ENCODE results near the gene LAMA2.

LAMA2 gene

DNA sequence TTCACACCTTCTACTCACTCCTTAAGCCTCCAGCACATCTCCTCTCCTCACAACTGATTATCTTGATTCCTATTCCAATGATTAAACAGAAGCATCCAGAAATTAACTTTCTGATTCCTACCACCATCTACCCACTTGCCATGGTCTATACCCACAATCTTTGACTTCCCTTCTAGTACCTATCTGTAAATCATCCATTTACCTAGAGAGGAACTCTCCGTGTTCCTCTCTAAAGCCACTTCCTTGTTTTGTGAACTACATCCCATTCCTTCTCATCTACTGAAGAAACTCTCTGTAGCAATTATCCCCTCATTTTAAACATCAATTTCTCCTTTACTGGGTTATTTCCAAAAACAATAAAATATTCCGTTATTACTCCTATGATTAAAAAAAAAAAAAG is 659.8 kb downstream of the LAMA2 start:
- Histone ChIP-seq H3K4me1 (ENCODE audit: low read length) (no peaks in the 10 kb centered on the region), H3K9ac (ENCODE audit: low read length) (no peak overlapping the region), H3K9me2 (replicated peaks; ENCODE audit: insufficient read depth, low read length) (no peaks in the 10 kb centered on the region), H3K27ac (ENCODE audit: low read length) (no peak overlapping the region), H3F3A (ENCODE audit: insufficient read depth, low read length) (no peaks in the 10 kb centered on the region), H3K4me3 (ENCODE audit: low read length) (no peak overlapping the region), H3K9me3 (replicated peaks; ENCODE audit: insufficient read depth, low read length) (no peaks in the 10 kb centered on the region), H4K20me1 (ENCODE audit: insufficient read depth, low read length) (no peaks in the 10 kb centered on the region), H3K4me2 (ENCODE audit: low read depth, low read length) (no peak overlapping the region), H3K79me2 (ENCODE audit: low read length) (no peaks in the 10 kb centered on the region), H3K36me3 (replicated peaks; ENCODE audit: insufficient read depth, low read length) (no peaks in the 10 kb centered on the region), H3K27me3 (replicated peaks; ENCODE audit: insufficient read depth, low read length) (no peaks in the 10 kb centered on the region), H2AFZ (ENCODE audit: low read length) (no peak overlapping the region)
- no peak for DNase-seq
- no peak for TF ChIP-seq CTCF (IDR thresholded peaks at IDR 0.05; ENCODE audit: low read length)
- no peak for TF ChIP-seq EZH2 (optimal IDR thresholded peaks at IDR 0.05; ENCODE audit: low read depth, low read length)
- no peak for TF ChIP-seq EZH2phosphoT487 (IDR thresholded peaks at IDR 0.05; ENCODE audit: low read length)

DNA sequence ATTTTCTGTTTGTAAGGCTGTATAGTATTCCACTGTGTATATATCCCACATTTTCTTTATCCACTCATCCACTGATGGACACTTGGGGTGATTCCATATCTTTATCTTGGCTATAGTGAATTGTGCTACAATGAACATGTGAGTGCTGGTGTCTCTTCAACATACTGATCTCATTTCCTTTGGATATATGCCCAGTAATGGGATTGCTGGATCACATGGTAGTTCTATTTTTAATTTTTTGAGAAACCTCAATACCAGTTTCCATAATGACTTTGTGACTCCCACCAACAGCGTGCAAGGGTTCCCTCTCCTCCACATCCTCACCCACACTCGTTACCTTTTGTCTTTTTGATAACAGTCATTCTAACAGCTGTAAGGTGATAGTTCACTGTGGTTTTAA is 661.0 kb downstream of the LAMA2 start:
- no peaks in the 10 kb centered on the region for H3K9me2 ChIP-seq (replicated peaks; ENCODE audit: insufficient read depth, low read length)
- no peak overlapping the region for H2AFZ ChIP-seq (ENCODE audit: low read length)
- DNase-seq = no peak
- no peaks in the 10 kb centered on the region for H3K9me3 ChIP-seq (replicated peaks; ENCODE audit: insufficient read depth, low read length)
- H4K20me1 ChIP-seq (ENCODE audit: insufficient read depth, low read length) = no peaks in the 10 kb centered on the region
- no peak for TF ChIP-seq CTCF (IDR thresholded peaks at IDR 0.05; ENCODE audit: low read length)
- TF ChIP-seq EZH2 (optimal IDR thresholded peaks at IDR 0.05; ENCODE audit: low read depth, low read length) = no peak
- TF ChIP-seq EZH2phosphoT487 (IDR thresholded peaks at IDR 0.05; ENCODE audit: low read length) = no peak
- no peaks in the 10 kb centered on the region for H3K79me2 ChIP-seq (ENCODE audit: low read length)
- H3K4me1 ChIP-seq (ENCODE audit: low read length) = no peaks in the 10 kb centered on the region
- no peaks in the 10 kb centered on the region for H3F3A ChIP-seq (ENCODE audit: insufficient read depth, low read length)
- no peak overlapping the region for H3K27ac ChIP-seq (ENCODE audit: low read length)
- no peaks in the 10 kb centered on the region for H3K36me3 ChIP-seq (replicated peaks; ENCODE audit: insufficient read depth, low read length)
- no peaks in the 10 kb centered on the region for H3K27me3 ChIP-seq (replicated peaks; ENCODE audit: insufficient read depth, low read length)
- no peak overlapping the region for H3K4me3 ChIP-seq (ENCODE audit: low read length)
- no peak overlapping the region for H3K4me2 ChIP-seq (ENCODE audit: low read depth, low read length)
- no peak overlapping the region for H3K9ac ChIP-seq (ENCODE audit: low read length)

DNA sequence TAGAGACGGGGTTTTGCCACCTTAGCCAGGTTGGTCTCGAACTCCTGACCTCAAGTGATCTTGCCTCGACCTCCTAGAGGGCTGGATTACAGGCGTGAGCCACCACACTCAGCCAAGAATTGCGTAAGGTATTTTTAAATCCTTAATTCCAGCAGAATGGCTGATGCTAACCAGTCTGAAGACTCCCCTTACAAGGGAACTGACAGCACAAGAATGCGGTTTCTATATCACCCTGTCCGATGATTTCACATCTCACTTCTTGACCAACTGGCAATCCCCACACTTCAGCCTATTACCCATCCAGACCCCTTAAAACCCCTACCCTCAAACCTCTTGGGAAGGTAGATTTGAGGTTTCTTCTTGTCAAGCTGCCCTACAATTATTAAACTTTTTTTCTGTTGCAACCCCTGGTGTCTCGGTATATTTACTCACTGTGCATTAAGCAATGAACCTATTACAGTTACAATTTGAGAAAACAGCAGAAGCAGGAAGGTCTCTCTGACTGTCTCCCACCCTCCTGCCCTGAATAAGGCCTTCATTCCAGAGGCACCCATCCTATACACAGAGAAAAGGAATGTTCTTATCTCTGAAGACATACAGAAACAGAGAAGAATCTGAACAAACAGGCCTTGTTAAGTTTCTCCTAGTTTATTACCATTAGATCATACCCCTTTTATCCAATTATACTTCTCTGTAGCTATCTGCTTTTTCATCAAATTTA is 662.1 kb downstream of the LAMA2 start:
- H3K27me3 ChIP-seq (replicated peaks; ENCODE audit: insufficient read depth, low read length) = no peaks in the 10 kb centered on the region
- H3K4me2 ChIP-seq (ENCODE audit: low read depth, low read length) = no peak overlapping the region
- no peaks in the 10 kb centered on the region for H3K79me2 ChIP-seq (ENCODE audit: low read length)
- H3K36me3 ChIP-seq (replicated peaks; ENCODE audit: insufficient read depth, low read length) = no peaks in the 10 kb centered on the region
- TF ChIP-seq CTCF (IDR thresholded peaks at IDR 0.05; ENCODE audit: low read length) = no peak
- TF ChIP-seq EZH2phosphoT487 (IDR thresholded peaks at IDR 0.05; ENCODE audit: low read length) = no peak
- no peak for DNase-seq
- no peaks in the 10 kb centered on the region for H3K9me2 ChIP-seq (replicated peaks; ENCODE audit: insufficient read depth, low read length)
- H3K4me1 ChIP-seq (ENCODE audit: low read length) = no peaks in the 10 kb centered on the region
- H3K9me3 ChIP-seq (replicated peaks; ENCODE audit: insufficient read depth, low read length) = no peaks in the 10 kb centered on the region
- H3F3A ChIP-seq (ENCODE audit: insufficient read depth, low read length) = no peaks in the 10 kb centered on the region
- no peaks in the 10 kb centered on the region for H4K20me1 ChIP-seq (ENCODE audit: insufficient read depth, low read length)
- no peak overlapping the region for H3K27ac ChIP-seq (ENCODE audit: low read length)
- H3K9ac ChIP-seq (ENCODE audit: low read length) = no peak overlapping the region
- H2AFZ ChIP-seq (ENCODE audit: low read length) = no peak overlapping the region
- no peak overlapping the region for H3K4me3 ChIP-seq (ENCODE audit: low read length)
